Sigmoid colon (tissue), 4 donors: ENCODE data around the gene GSTCD.

Experiments used
- CTCF ChIP-seq, 4 experiments: fragments of 450-650 bp in 3 of 4; fragments of 200-600 bp in 1 of 4; IDR thresholded peaks; one replicate each; pipeline ENCODE4 v1.5.1; 2016 to 2019; ENCODE audit warnings: antibody characterized with exemption in 4 of 4, mild to moderate bottlenecking in 3 of 4, moderate library complexity in 2 of 4
- POLR2A ChIP-seq, 2 donors: fragments of 450-650 bp; IDR thresholded peaks; one replicate each; pipeline ENCODE4 v1.6.1; 2016; ENCODE audit warnings: antibody characterized with exemption in 2 of 2, mild to moderate bottlenecking in 2 of 2, moderate library complexity in 2 of 2
- POLR2AphosphoS5 ChIP-seq, 4 donors: sonication (generic); formaldehyde crosslinking; IDR thresholded peaks; one replicate each; pipeline ENCODE4 v1.6.1; 2017; ENCODE audit warnings: antibody characterized with exemption in 4 of 4

DNA sequence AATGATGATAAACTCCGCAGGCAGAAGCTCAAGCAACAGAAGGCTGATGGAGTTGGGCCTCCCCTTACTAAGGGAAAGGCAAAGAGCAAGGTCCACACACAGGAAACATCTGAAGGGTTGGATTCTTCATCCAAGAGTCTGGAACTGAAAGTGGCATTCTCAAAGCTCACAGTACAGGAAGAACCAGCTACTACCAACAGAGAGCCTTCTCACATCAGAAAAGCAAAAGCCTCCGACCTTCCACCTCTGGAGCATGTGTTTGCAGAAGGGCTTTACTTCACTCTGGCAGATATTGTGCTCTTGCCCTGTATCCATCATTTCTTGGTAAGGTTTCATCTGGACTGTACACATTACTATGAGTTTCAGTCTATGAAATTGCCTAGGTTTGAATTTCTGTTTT lies 10.6 kb downstream of the GSTCD start:
- TF ChIP-seq CTCF (IDR thresholded peaks at IDR 0.05): no peak
- no peak for TF ChIP-seq POLR2A (IDR thresholded peaks at IDR 0.05)
- no peak for TF ChIP-seq POLR2AphosphoS5 (IDR thresholded peaks at IDR 0.05)
